Stimulated activated naive CD8-positive, alpha-beta T cell treated with anti-CD3 and anti-CD28 coated beads, Interleukin-15, Interleukin-2, amounts not matched to agents 100 ng/mL and 50 ng/mL, for 24 hours (primary cell): ENCODE data around the gene MUSTN1.

Experiments
- H3K27ac Mint-ChIP-seq: one replicate; pipeline ENCODE4 v1.8.0; 2021; ENCODE audit warnings: mild to moderate bottlenecking, mixed read lengths
- H3K27me3 Mint-ChIP-seq: one replicate; pipeline ENCODE4 v1.8.0; 2021; ENCODE audit warnings: mixed read lengths
- H3K36me3 Mint-ChIP-seq: one replicate; pipeline ENCODE4 v1.8.0; 2021; ENCODE audit warnings: low read depth, mixed read lengths
- H3K4me1 Mint-ChIP-seq: one replicate; pipeline ENCODE4 v1.8.0; 2021; ENCODE audit warnings: low read depth, mixed read lengths
- H3K4me3 Mint-ChIP-seq: one replicate; pipeline ENCODE4 v1.8.0; 2021; ENCODE audit warnings: mild to moderate bottlenecking, mixed read lengths
- H3K9me3 Mint-ChIP-seq: one replicate; pipeline ENCODE4 v1.8.0; 2021; ENCODE audit warnings: mixed read lengths

Gene MUSTN1

DNA sequence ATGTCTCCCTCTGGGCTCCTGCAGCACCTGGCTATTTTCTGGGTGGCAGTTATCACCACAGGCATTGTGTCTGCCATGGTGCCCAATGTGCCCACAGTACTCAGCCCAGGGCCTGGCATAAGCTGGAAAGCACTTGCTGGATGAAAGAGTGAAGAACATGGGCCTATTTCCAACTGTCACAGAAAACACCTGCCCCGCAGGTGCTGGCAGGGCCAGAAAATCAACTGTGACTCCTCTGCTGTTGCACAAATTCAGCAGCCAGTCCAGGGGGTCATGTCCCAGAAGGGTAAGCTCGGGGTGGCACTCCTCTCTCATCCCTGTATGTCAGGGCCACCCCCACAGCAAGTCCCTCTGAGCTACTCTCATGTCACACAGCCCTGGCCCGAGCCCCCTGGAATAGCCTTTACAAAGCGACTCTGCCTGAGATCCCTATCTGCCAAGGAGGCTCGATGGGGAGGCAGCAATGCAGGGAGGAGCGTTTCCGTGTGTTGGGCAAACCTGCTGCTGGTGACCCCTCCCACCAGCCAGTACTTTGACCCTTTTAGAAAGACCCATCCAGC is 23.3 kb downstream of the MUSTN1 start:
- no peak overlapping the region for H3K4me3 Mint-ChIP-seq
- H3K36me3 Mint-ChIP-seq, result no peaks in the 10 kb centered on the region
- no peak overlapping the region for H3K27ac Mint-ChIP-seq
- H3K9me3 Mint-ChIP-seq, result no peaks in the 10 kb centered on the region
- H3K4me1 Mint-ChIP-seq, result no peaks in the 10 kb centered on the region
- H3K27me3 Mint-ChIP-seq, result no peaks in the 10 kb centered on the region

DNA sequence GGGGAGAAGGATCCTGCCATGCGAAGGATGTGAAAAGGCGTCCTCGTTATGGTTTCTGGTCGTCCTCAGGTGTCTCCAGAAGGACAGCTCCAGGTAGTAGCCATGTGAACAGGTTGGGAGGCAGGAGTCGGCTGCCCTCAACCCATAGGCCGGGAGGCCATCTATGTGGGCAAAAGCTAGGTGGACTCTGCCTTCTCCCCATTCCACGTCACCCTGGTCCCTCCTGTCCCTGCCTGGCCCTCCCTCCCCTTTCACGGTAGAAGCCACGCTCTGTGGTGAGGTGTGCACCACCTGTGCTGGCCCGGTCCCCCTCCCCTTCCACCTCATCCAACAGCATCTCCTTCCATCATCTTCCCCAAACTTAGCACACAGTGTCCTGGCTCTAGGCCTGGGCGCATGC is 23.9 kb downstream of the MUSTN1 start:
- no peaks in the 10 kb centered on the region for H3K36me3 Mint-ChIP-seq
- no peaks in the 10 kb centered on the region for H3K9me3 Mint-ChIP-seq
- H3K27ac Mint-ChIP-seq, result no peak overlapping the region
- no peak overlapping the region for H3K4me3 Mint-ChIP-seq
- H3K4me1 Mint-ChIP-seq, result no peaks in the 10 kb centered on the region
- H3K27me3 Mint-ChIP-seq, result no peaks in the 10 kb centered on the region

DNA sequence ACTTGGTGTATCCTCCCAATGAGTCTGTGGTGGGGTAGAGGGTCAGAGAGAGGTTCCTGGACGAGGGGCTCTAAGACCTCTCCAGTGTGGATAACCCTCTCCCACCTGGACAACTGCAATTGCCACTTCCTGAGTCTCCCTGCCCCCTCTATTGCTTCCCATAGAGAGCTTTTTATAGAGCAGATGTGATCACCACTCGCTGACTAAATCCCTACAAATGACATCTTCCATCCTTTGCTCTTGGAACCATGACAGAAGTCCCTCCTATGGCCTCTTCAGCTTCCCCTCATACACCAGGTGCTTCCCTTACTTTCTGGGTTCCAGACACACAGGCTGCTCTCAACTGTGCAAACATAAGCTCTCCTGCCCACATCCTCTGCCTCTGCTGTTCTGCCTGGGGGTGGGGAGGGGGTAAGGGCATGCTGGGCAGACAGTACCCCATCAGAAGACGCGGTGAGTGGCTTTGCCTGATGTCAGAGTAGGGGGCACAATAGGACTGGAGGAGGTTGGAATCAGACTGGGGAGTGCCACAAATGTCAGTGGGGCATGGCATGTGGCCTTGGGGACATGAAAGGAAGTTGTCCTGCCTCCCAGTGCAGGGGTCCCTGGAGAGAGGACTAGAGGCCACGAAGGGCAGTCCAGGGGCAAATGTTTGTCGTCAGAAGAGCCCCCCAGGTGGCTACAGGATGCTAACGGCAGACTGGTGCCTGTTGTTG is 25.0 kb downstream of the MUSTN1 start:
- Mint-ChIP-seq H3K27ac (no peak overlapping the region), H3K4me1 (no peaks in the 10 kb centered on the region), H3K9me3 (no peaks in the 10 kb centered on the region), H3K36me3 (no peaks in the 10 kb centered on the region), H3K27me3 (no peaks in the 10 kb centered on the region), H3K4me3 (no peak overlapping the region)

DNA sequence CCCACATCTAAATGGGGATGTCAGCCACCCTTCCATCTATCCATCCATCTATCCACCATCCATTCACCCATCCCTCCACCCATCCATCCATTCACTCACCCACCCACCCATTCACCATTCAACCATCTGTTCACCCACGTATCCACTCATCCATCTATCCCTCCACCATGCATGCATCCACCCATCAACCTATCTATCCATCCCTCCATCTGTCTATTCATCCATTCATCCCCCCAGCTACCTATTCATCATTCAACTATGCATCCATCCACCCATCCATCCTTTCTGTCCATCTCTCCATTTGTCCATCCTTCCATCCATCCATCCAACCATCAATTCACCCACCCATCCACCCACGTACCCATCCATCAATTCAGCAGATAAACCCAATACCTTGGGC is 25.7 kb downstream of the MUSTN1 start:
- H3K9me3 Mint-ChIP-seq, result no peaks in the 10 kb centered on the region
- no peak overlapping the region for H3K4me3 Mint-ChIP-seq
- no peaks in the 10 kb centered on the region for H3K4me1 Mint-ChIP-seq
- H3K27ac Mint-ChIP-seq, result no peak overlapping the region
- no peaks in the 10 kb centered on the region for H3K36me3 Mint-ChIP-seq
- no peaks in the 10 kb centered on the region for H3K27me3 Mint-ChIP-seq

DNA sequence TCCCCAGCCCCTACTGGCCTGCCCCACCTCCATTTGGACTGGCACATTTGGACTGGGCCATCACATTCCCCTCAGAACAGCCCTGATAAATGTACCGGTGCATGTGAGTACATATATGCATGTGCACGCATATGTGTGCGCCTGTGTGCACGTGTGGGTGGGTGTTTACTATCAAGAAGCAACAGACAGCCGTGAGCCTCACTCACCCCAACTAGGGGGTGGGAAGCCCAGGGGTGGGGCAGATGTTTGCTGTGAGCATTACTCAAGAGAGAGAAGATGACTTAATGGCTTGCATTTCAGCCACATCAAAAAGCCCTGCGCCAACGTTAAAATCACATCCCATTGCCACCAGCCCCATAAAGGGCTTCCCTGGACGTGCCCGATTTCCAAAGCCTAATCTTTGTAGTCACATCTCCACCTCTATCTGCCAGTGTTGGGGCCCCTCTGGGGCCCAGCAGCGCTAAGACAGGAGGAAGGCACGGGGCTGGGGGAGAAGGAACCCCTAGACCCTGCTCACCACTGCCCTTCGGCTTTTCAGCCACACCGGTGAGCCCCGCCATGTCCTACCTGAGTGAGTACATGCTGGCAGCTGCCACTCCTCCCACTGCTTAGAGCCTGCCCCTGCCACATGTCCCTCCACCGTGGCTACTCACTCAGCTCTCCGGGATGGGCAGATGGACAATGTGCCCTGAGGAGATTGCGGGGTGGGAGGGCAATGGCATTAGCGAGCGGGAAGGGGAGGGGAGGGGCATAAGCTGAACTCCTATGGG is 29.4 kb downstream of the MUSTN1 start:
- Mint-ChIP-seq H3K4me3 (no peak overlapping the region), H3K4me1 (no peaks in the 10 kb centered on the region), H3K9me3 (no peaks in the 10 kb centered on the region), H3K36me3 (no peaks in the 10 kb centered on the region), H3K27me3 (no peaks in the 10 kb centered on the region), H3K27ac (no peak overlapping the region)

DNA sequence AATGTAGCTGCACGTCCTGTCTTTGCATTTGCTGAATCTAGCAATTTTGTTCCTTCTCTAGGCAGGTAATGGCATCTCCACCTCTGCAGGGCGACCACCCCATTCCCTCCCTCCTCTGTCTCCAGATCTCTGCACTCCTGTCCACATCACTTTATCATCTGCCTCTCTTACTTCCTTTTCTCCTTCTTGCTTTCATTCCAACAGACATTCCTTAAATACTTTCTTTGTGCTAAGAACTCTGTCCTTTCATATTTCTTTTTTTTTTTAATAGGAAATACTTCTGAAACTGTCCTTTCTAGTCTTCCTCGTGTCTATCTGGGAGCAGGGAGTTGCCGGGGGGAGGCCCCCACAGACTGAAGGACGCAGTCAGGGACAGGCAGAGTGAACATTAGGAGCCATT is 33.0 kb downstream of the MUSTN1 start:
- H3K27me3 Mint-ChIP-seq, result no peaks in the 10 kb centered on the region
- no peaks in the 10 kb centered on the region for H3K36me3 Mint-ChIP-seq
- H3K9me3 Mint-ChIP-seq, result no peaks in the 10 kb centered on the region
- no peak overlapping the region for H3K4me3 Mint-ChIP-seq
- H3K27ac Mint-ChIP-seq, result no peak overlapping the region
- no peaks in the 10 kb centered on the region for H3K4me1 Mint-ChIP-seq

DNA sequence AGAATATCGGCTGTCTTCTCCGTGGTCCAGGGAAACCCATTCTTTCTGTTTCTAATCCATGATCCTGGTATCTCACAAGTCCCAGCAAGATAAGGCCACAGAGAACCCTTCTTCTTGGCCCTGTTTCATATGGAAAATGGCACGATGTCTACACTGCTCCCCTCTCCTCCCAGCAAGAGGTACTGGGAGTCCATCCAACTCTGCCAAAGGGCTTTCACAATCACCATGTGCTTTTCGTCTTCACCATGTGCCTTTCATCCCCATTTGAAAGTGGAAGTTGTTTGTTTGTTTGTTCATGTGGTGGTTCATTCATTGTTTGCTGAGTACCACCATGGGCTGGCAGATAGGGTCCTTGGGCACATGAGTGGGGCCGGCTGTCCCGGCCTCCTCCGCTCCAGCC is 34.7 kb downstream of the MUSTN1 start:
- H3K36me3 Mint-ChIP-seq, result no peaks in the 10 kb centered on the region
- H3K27me3 Mint-ChIP-seq, result no peaks in the 10 kb centered on the region
- no peak overlapping the region for H3K4me3 Mint-ChIP-seq
- no peak overlapping the region for H3K27ac Mint-ChIP-seq
- no peaks in the 10 kb centered on the region for H3K9me3 Mint-ChIP-seq
- no peaks in the 10 kb centered on the region for H3K4me1 Mint-ChIP-seq

DNA sequence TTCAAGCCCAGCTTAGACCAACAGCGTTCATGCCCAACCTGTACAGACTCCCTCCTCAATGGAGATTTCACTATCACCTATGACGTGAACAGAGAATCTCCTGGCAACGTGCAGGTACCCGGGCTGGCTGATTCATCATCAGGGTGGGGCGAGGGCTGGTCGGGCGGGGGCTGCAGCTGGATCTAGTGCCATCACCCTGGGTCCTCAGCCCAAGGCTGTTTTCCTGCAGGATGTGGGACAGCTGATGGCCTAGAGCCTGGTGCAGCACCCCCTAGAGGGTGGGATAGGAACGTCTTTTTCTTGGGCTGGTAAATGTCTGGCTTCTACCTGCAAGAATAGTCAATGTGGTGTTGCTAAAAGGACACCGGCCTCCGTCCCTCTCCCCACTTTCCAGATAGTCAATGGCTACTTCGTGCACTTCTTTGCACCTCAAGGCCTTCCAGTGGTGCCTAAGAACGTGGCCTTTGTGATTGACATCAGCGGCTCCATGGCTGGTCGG is 35.8 kb downstream of the MUSTN1 start:
- no peaks in the 10 kb centered on the region for H3K27me3 Mint-ChIP-seq
- no peaks in the 10 kb centered on the region for H3K36me3 Mint-ChIP-seq
- no peak overlapping the region for H3K4me3 Mint-ChIP-seq
- no peaks in the 10 kb centered on the region for H3K4me1 Mint-ChIP-seq
- H3K27ac Mint-ChIP-seq, result no peak overlapping the region
- no peaks in the 10 kb centered on the region for H3K9me3 Mint-ChIP-seq

DNA sequence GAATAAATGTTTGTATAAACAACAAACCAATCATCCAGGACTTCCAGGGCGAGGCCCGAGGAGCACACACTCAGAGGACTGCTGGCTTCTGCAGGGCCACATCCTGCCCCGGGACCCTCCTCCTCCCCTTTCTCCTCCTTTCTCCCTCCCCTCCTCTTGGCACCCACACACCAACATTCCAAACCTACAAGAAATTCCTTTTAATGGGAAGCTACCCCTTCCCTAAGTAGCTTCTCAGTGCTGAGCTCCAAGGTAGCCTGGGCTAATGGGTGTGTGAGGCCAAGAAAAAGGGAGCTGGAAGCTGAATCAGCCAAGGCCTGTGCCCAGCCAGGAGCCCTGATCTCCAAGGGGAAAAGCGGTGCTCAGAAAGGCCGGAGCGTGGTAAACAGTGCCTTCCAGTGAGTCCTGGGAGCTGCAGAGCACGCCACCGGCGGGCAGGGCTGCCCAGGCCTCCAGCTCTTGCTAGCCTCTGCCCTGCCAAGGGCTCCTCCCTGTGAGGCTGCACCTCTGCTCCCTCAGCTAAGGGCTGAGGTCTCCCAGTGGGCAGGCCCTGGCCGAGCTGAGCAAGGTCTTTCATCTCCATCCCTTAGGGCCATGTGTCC is 36.3 kb downstream of the MUSTN1 start:
- H3K36me3 Mint-ChIP-seq, result no peaks in the 10 kb centered on the region
- H3K4me1 Mint-ChIP-seq, result no peaks in the 10 kb centered on the region
- H3K9me3 Mint-ChIP-seq, result no peaks in the 10 kb centered on the region
- H3K4me3 Mint-ChIP-seq, result no peak overlapping the region
- no peaks in the 10 kb centered on the region for H3K27me3 Mint-ChIP-seq
- no peak overlapping the region for H3K27ac Mint-ChIP-seq

DNA sequence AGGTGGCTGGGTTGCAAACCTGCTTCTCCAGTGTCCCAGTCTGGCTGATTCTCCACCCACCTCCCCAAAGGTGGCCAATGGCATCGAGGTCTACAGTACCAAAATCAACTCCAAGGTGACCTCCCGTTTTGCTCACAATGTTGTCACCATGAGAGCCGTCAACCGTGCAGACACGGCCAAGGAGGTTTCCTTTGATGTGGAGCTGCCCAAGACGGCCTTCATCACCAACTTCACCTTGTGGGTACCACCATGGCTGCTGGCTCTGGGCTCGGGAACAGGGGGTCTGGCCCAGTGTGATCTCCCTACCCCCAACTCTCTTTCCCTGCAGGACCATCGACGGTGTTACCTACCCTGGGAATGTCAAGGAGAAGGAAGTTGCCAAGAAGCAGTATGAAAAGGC is 38.4 kb downstream of the MUSTN1 start:
- Mint-ChIP-seq H3K4me3 (no peak overlapping the region), H3K36me3 (no peaks in the 10 kb centered on the region), H3K27ac (no peak overlapping the region), H3K4me1 (no peaks in the 10 kb centered on the region), H3K9me3 (no peaks in the 10 kb centered on the region), H3K27me3 (no peaks in the 10 kb centered on the region)

DNA sequence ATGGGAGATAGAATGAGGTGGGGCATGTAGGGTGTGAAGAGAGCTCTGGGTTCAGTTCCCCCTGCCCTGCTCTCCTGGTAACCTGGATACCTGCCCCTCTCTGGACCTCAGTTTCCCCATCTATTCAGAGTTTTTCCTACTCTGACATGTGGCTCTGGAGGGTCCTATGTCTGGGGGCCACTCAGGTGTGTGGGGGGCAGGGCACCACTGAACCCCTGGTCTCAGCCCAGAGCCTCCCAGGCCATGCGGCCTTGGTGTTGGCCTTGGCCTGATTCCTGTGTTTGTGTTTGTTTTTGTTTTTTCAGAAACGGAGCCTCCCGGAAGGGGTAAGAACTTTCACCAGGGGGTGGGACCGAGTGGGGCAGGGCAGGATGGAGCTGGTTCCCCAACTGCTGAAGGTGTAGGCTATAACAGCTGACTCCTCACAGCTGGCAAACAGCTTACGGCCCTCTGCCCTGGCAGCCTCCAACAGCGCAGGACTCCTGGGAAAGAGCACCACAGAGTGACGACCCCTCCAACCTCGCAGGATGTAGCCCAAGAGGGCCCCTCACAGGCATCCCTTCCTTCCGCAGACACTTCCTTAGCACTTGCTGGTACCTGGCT is 39.4 kb downstream of the MUSTN1 start:
- Mint-ChIP-seq H3K36me3 (no peaks in the 10 kb centered on the region), H3K9me3 (no peaks in the 10 kb centered on the region), H3K4me1 (no peaks in the 10 kb centered on the region), H3K27ac (no peak overlapping the region), H3K4me3 (no peak overlapping the region), H3K27me3 (no peaks in the 10 kb centered on the region)

DNA sequence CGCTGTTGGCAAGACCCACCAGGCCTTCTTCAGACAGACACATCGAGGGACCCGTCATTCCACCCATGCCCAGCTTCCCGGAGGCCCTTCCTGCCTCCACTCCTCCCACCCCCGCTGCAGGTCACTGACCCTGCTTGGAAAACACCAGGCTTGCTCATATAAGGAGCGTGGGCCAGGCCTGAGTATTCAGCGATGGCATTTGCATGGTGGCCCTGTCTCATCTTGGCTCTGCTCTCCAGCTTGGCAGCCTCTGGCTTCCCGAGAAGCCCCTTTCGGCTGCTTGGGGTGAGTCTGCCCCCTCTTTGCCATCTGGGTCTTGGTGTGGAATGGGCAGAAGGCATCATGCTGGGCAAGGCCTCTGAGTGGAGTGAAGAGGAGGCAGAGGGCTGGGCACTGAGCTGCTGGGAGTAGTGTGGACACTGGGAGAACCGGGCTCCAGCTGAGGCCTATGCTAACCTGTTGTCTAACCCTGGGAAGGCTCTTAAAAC is 40.2 kb downstream of the MUSTN1 start, which contains the start of gene ITIH3:
TSS of gene ITIH3 (plus strand) at position 185 of the 488 bp plus-strand sequence. CDS start at position 193, 8 bp downstream.
- Mint-ChIP-seq H3K4me1 (no peaks in the 10 kb centered on the region), H3K36me3 (no peaks in the 10 kb centered on the region), H3K27ac (no peak within 1 kb of the TSS), H3K4me3 (no peak within 1 kb of the TSS), H3K9me3 (no peaks in the 10 kb centered on the region), H3K27me3 (no peaks in the 10 kb centered on the region)

DNA sequence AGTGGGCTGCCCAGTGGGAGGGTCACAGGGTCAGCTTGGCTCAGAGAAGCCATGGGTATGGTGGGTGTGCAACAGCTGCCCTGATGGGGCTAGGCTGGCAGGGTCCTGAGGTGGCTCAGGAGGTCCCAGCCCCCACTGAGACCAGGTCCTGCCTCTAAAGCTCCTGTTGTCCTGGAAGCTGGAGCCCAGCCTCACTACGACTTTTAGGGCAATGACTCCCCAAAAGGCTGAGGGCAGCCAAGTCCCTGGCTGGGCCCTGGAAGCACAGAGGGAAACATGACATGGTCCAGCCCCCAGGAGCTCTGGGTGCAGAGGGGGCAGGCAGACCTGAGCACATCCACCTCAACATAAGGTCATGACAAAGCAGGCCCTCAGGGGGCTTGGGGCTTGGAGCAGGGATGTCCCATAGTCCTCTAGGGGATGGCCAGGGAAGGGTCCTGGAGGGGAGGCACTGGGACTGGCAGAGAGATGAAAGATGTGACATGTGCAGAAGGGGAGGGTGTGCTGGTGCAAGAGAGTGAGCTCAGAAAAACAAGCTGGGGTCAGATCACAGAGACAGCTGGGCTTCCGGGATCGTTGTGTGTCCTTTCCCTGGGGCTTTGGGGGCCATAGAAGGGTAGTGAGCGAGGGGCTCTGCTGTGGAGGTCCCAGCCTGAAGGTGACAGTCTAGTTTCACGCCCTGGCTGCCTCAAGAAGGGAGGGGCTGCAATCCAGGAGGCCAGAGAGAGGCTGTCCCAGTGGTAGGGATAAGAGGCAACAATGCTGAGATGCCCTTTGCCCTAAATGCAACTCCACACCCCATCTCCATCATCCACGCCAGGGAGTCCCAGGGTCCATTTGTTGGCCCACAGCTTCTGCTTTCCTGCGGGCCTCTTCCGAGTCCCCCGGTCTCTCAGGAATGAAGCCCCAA is 40.9 kb downstream of the MUSTN1 start:
- Mint-ChIP-seq H3K4me3 (no peak overlapping the region), H3K27ac (no peak overlapping the region), H3K36me3 (no peaks in the 10 kb centered on the region), H3K4me1 (no peaks in the 10 kb centered on the region), H3K9me3 (no peaks in the 10 kb centered on the region), H3K27me3 (no peaks in the 10 kb centered on the region)
